GM18873 (cell line): ENCODE data around the gene ZNF81.
"Not testable (repeated sequence)": the region's sequence is repeated elsewhere in the genome, so short reads cannot be mapped to it uniquely, and the experiment has no call there.

Experiments
- ATAC-seq: cut with Tn5 transposase; IDR thresholded peaks from one replicate; pipeline ENCODE4 v1.9.1; 2021; ENCODE audit warnings: mild to moderate bottlenecking, moderate library complexity, moderate number of reproducible peaks; ENCODE audit not compliant: unreplicated experiment, low FRiP score

ZNF81 gene

GRCh38 chrX:47843363-47843762, 6.7 kb downstream of the ZNF81 start:
- no peak for ATAC-seq

- ATAC-seq = no peak
Measured at GRCh38 chrX:47844117-47844516, 7.4 kb downstream of the ZNF81 start.

GRCh38 chrX:47846040-47846439, 9.3 kb downstream of the ZNF81 start:
- no peak for ATAC-seq

GRCh38 chrX:47849778-47850177, 13.1 kb downstream of the ZNF81 start:
- no peak for ATAC-seq

GRCh38 chrX:47850389-47850788, 13.7 kb downstream of the ZNF81 start:
- not testable (repeated sequence) for ATAC-seq

GRCh38 chrX:47850901-47851300, 14.2 kb downstream of the ZNF81 start:
- no peak for ATAC-seq

GRCh38 chrX:47854474-47854873, 17.8 kb downstream of the ZNF81 start:
- no peak for ATAC-seq

- no peak for ATAC-seq
Measured at GRCh38 chrX:47859686-47860085, 23.0 kb downstream of the ZNF81 start.

- no peak for ATAC-seq
Measured at GRCh38 chrX:47862680-47863079, 26.0 kb downstream of the ZNF81 start.

- no peak for ATAC-seq
Measured at GRCh38 chrX:47863187-47863586, 26.5 kb downstream of the ZNF81 start.

- ATAC-seq = no peak
Measured at GRCh38 chrX:47864300-47864699, 27.6 kb downstream of the ZNF81 start.

GRCh38 chrX:47864785-47865184, 28.1 kb downstream of the ZNF81 start:
- ATAC-seq = no peak

GRCh38 chrX:47873123-47873522, 36.4 kb downstream of the ZNF81 start:
- no peak for ATAC-seq

- no peak for ATAC-seq
Measured at GRCh38 chrX:47877327-47877726, 40.6 kb downstream of the ZNF81 start.

GRCh38 chrX:47878198-47878597, 41.5 kb downstream of the ZNF81 start:
- ATAC-seq = no peak

GRCh38 chrX:47879463-47879862, 42.8 kb downstream of the ZNF81 start:
- no peak for ATAC-seq

- ATAC-seq = no peak
Measured at GRCh38 chrX:47880927-47881326, 44.2 kb downstream of the ZNF81 start.

- ATAC-seq = no peak
Measured at GRCh38 chrX:47885501-47885900, 48.8 kb downstream of the ZNF81 start.

GRCh38 chrX:47898024-47898423, 61.3 kb downstream of the ZNF81 start:
- ATAC-seq = no peak

GRCh38 chrX:47900833-47901232, 64.1 kb downstream of the ZNF81 start:
- ATAC-seq = no peak

- ATAC-seq = no peak
Measured at GRCh38 chrX:47902161-47902560, 65.5 kb downstream of the ZNF81 start.

- ATAC-seq = no peak
Measured at GRCh38 chrX:47915886-47916493, 79.3 kb downstream of the ZNF81 start.

GRCh38 chrX:47918274-47918673, 81.6 kb downstream of the ZNF81 start:
- ATAC-seq = no peak
